HFFc6 (cell line): Measurements from ENCODE around the gene PLEKHA6. TPM values are rescaled to one million over a fixed set of nuclear protein-coding genes. Genes with fewer than 3 reads are reported as not detected.

ENCODE experiments used
- DNase-seq: peaks from one replicate; pipeline ENCODE4 v3.0.0-alpha.2; 2018
- H3K27ac Mint-ChIP-seq: 2 replicates; pipeline ENCODE4 v1.8.0; 2020; ENCODE audit warnings: mild to moderate bottlenecking, mixed read lengths
- H3K27me3 Mint-ChIP-seq: 2 replicates; pipeline ENCODE4 v1.8.0; 2021; ENCODE audit warnings: mild to moderate bottlenecking, moderate library complexity, mixed read lengths; ENCODE audit not compliant: insufficient read depth
- H3K36me3 Mint-ChIP-seq: 2 replicates; pipeline ENCODE4 v1.8.0; 2021; ENCODE audit warnings: low read depth, mixed read lengths
- H3K4me1 Mint-ChIP-seq: 2 replicates; pipeline ENCODE4 v1.8.0; 2020; ENCODE audit warnings: low read depth, mixed read lengths
- H3K4me3 Mint-ChIP-seq: 2 replicates; pipeline ENCODE4 v1.8.0; 2020; ENCODE audit warnings: mild to moderate bottlenecking, moderate library complexity, mixed read lengths
- H3K9me3 Mint-ChIP-seq: 2 replicates; pipeline ENCODE4 v1.8.0; 2020; ENCODE audit warnings: mild to moderate bottlenecking, mixed read lengths
- total RNA-seq, 6 experiments: library from RNA; stranded (reverse); fragmentation: NEBNext Ultra II Directional; extraction: Animal tissue kit (Norgen Biotek cat#: 25700); gene quantifications; 2 replicates in 1 of 6; 3 replicates in 5 of 6; pipeline ENCODE4 v1.2.3, GENCODE V29; 2021
- TF ChIP-seq, protein P1 (sequence below): fragments of 200-600 bp; sonication (generic); IDR thresholded peaks from 2 replicates; pipeline ENCODE4 v1.5.0; 2021; ENCODE audit warnings: antibody characterized with exemption, mild to moderate bottlenecking

Gene PLEKHA6
- total RNA-seq, 6 experiments from 2014 or later = 1.3 to 2.4 (median 1.5) TPM

GRCh38 chr1:204282761-204283221 is 76.9 kb downstream of the PLEKHA6 start:
- DNase-seq = no peak
- H3K36me3 Mint-ChIP-seq = no peaks in the 10 kb centered on the region
- peaks cover 28% of the 10 kb centered on the region for H3K27me3 Mint-ChIP-seq
- no peak overlapping the region for H3K27ac Mint-ChIP-seq
- TF ChIP-seq, protein P1, sequence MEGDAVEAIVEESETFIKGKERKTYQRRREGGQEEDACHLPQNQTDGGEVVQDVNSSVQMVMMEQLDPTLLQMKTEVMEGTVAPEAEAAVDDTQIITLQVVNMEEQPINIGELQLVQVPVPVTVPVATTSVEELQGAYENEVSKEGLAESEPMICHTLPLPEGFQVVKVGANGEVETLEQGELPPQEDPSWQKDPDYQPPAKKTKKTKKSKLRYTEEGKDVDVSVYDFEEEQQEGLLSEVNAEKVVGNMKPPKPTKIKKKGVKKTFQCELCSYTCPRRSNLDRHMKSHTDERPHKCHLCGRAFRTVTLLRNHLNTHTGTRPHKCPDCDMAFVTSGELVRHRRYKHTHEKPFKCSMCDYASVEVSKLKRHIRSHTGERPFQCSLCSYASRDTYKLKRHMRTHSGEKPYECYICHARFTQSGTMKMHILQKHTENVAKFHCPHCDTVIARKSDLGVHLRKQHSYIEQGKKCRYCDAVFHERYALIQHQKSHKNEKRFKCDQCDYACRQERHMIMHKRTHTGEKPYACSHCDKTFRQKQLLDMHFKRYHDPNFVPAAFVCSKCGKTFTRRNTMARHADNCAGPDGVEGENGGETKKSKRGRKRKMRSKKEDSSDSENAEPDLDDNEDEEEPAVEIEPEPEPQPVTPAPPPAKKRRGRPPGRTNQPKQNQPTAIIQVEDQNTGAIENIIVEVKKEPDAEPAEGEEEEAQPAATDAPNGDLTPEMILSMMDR = no peak
- H3K4me3 Mint-ChIP-seq = no peak overlapping the region
- H3K9me3 Mint-ChIP-seq = no peaks in the 10 kb centered on the region
- peaks cover 18% of the 10 kb centered on the region for H3K4me1 Mint-ChIP-seq

- Mint-ChIP-seq H3K4me3 (no peak overlapping the region), H3K27ac (no peak overlapping the region), H3K9me3 (no peaks in the 10 kb centered on the region)
These were observed 79.4 kb downstream of the PLEKHA6 start for GRCh38 chr1:204280099-204280961.

DNA sequence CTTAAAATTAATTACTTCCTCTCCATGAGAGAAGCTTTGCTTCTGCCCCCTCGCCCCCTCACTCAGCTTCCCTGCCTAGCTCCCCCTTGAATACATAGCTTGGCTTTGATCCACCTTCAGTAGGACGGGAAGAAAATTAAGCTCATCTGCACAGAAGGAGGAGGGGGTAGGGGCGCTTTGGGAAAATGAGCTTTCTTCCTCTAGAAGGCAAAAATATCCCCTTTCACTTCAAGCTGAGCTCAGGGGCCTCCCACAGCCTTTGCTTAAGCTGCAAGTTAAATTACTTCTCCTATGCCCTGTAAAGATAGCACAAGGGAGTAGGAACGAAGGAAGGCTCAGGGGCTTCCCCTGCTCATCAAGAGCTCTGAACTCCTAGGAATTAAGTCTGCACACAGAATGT is 80.8 kb downstream of the PLEKHA6 start:
- no peaks in the 10 kb centered on the region for H3K36me3 Mint-ChIP-seq
- peaks cover 39% of the 10 kb centered on the region for H3K27me3 Mint-ChIP-seq
- no peak overlapping the region for H3K4me3 Mint-ChIP-seq
- no peak overlapping the region for H3K27ac Mint-ChIP-seq
- TF ChIP-seq, protein P1 = no peak
- no peaks in the 10 kb centered on the region for H3K9me3 Mint-ChIP-seq
- no peak for DNase-seq
- H3K4me1 Mint-ChIP-seq = peaks cover 6% of the 10 kb centered on the region; the same call in 1 of the 2 replicates

More at GRCh38 chr1:204280099-204280961, 79.4 kb downstream of the PLEKHA6 start:
- no peak for DNase-seq
- TF ChIP-seq, protein P1 = no peak
- H3K27me3 Mint-ChIP-seq = peaks cover 35% of the 10 kb centered on the region
- 0 out of 2 replicates have a peak, but pooled peaks cover 4% of the 10 kb centered on the region for H3K4me1 Mint-ChIP-seq
- H3K36me3 Mint-ChIP-seq = no peaks in the 10 kb centered on the region

DNA sequence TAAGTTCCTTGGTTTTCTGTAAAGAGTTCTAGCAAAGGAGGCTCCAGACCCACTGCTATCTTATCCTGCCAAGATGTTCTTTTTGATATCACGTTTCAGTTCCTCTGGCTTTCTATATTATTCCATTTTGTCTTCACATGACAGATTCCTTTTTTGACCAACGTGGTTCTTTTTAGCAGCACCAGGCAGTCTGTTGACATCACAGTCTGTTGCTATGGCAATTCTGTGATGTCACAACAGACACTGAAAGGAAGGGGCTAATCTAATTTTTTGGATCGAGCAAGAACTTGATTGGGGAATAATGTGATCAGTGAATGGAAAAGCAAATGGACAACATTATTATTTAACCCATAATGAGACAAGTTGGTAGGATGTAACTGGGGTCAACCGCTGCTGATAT is 81.5 kb downstream of the PLEKHA6 start:
- Mint-ChIP-seq H3K9me3 (no peaks in the 10 kb centered on the region), H3K36me3 (no peaks in the 10 kb centered on the region), H3K27me3 (peaks cover 39% of the 10 kb centered on the region), H3K4me3 (no peak overlapping the region), H3K4me1 (peaks cover 6% of the 10 kb centered on the region; the same call in 1 of the 2 replicates), H3K27ac (no peak overlapping the region)
- no peak for DNase-seq
- TF ChIP-seq, protein P1 = no peak

- Mint-ChIP-seq H3K4me1 (peaks cover 6% of the 10 kb centered on the region; the same call in 1 of the 2 replicates), H3K27ac (no peak overlapping the region), H3K27me3 (peaks cover 39% of the 10 kb centered on the region), H3K4me3 (no peak overlapping the region), H3K9me3 (no peaks in the 10 kb centered on the region), H3K36me3 (no peaks in the 10 kb centered on the region)
- DNase-seq = no peak
- TF ChIP-seq, protein P1 = no peak
These were observed 82.0 kb downstream of the PLEKHA6 start for GRCh38 chr1:204277563-204278219.
